Activated T-cell treated with anti-CD3 and anti-CD28 coated beads, Interleukin-2, amount 50 U/mL, for 24 hours (primary cell): ENCODE data around the gene HMGXB3.
A peak's percentile ranks its signal among the peaks of the same experiment; 100 is the strongest.
"Not testable (repeated sequence)": the region's sequence is repeated elsewhere in the genome, so short reads cannot be mapped to it uniquely, and the experiment has no call there.

ENCODE experiments used
- DNase-seq: peaks from one replicate; pipeline ENCODE4 v3.0.0-alpha.2; 2020
- H3K27ac Mint-ChIP-seq: 2 replicates; pipeline ENCODE4 v1.8.0; 2020; ENCODE audit warnings: mild to moderate bottlenecking, mixed read lengths
- H3K27me3 Mint-ChIP-seq: 2 replicates; pipeline ENCODE4 v1.8.0; 2020; ENCODE audit warnings: mixed read lengths
- H3K36me3 Mint-ChIP-seq: 2 replicates; pipeline ENCODE4 v1.8.0; 2020; ENCODE audit warnings: low read depth, mixed read lengths
- H3K4me1 Mint-ChIP-seq: 2 replicates; pipeline ENCODE4 v1.8.0; 2020; ENCODE audit warnings: low read depth, mixed read lengths
- H3K4me3 Mint-ChIP-seq: 2 replicates; pipeline ENCODE4 v1.8.0; 2020; ENCODE audit warnings: mild to moderate bottlenecking, moderate library complexity, mixed read lengths
- H3K9me3 Mint-ChIP-seq: 2 replicates; pipeline ENCODE4 v1.8.0; 2020; ENCODE audit warnings: mixed read lengths

HMGXB3 gene

DNA sequence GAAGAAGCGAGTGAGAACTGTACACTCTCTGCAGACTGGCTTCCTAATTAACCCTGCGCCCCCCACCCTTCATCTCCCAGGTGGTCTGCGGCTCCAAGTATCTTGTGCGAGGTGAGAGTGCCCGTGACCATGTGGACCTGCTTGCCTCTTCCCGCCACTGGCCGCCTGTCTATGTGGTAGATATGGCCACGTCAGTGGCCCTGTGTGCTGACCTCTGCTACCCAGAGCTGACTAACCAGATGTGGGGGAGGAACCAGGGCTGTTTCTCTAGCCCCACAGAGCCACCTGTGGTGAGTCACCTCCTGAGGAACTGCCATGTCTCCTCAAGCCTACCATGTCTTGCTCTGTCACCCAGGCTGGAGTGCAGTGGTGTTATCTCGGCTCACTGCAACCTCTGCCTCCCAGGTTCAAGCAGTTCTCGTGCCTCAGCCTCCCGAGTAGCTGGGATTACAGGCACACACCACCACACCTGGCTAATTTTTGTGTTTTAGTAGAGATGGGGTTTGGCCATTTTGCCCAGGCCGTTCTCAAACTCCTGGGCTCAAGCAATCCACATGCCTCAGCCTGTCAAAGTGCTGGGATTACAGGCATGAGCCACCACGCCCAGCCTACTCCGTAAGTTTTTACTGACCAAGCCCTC is 49.8 kb downstream of the HMGXB3 start:
- Mint-ChIP-seq H3K27ac (peak overlapping the region; percentile 3), H3K36me3 (peaks cover 95% of the 10 kb centered on the region)
- not testable (repeated sequence) for H3K9me3 Mint-ChIP-seq, H3K4me1 Mint-ChIP-seq, DNase-seq, H3K4me3 Mint-ChIP-seq, H3K27me3 Mint-ChIP-seq

DNA sequence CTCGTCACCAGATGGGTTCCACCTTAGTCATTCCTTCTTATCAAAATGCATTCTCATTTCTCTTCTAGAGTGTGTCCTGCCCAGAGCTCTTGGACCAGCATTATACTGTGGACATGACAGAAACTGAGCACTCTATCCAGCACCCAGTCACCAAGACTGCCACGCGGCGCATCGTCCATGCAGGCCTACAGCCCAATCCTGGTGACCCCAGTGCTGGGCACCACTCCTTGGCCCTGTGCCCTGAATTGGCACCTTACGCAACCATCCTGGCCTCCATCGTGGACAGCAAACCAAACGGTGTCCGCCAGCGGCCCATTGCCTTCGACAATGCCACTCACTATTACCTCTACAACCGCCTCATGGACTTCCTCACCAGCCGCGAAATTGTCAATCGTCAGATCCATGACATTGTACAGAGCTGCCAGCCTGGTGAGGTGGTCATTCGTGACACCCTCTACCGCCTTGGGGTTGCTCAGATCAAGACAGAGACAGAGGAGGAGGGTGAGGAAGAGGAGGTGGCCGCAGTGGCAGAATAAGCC is 51.2 kb downstream of the HMGXB3 start:
- H3K9me3 Mint-ChIP-seq, result no peaks in the 10 kb centered on the region
- peaks cover 87% of the 10 kb centered on the region for H3K36me3 Mint-ChIP-seq
- H3K4me1 Mint-ChIP-seq, result no peaks in the 10 kb centered on the region
- H3K27me3 Mint-ChIP-seq, result no peaks in the 10 kb centered on the region
- no peak for DNase-seq
- peak overlapping the region; percentile 34 for H3K27ac Mint-ChIP-seq
- H3K4me3 Mint-ChIP-seq, result no peak overlapping the region

DNA sequence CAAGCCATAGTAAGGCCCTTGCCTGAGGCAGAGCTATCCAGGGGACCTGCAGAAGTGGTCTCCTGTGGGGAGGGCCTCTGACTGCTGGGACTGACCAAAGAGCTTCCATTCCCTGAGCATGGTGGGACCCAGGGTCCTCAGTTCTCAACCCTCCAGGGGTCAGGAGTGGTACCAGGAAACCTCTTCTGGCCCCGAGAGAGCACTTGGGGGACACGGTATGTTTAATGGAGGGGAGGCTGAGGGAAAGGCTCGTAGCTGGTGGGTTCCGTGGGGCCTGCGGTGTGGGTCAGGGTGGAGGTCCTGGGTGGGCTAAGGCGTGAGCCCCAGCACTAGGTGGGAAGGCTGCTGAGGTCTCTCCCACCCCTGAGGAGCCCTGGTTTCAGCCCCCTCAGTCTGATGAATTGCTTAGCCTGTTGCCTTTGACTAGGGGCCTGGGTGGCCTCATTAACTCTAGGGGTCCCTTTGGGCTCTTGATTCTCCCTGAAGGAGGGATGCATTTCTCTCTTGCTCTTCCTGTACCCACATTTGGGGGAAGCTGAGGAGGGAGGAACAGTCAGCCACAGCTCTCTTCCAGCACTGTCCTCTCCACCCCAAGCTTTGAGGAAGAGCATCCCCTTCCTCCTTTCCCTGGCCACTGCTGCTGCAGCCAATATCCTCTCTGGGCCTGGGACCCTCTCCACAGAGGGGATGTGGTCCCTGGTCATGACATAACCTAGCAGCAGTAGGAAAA is 51.9 kb downstream of the HMGXB3 start:
- Mint-ChIP-seq H3K27ac (peak overlapping the region; percentile 58), H3K4me3 (no peak overlapping the region), H3K9me3 (no peaks in the 10 kb centered on the region), H3K27me3 (no peaks in the 10 kb centered on the region), H3K36me3 (peaks cover 80% of the 10 kb centered on the region), H3K4me1 (no peaks in the 10 kb centered on the region)
- DNase-seq, result no peak

DNA sequence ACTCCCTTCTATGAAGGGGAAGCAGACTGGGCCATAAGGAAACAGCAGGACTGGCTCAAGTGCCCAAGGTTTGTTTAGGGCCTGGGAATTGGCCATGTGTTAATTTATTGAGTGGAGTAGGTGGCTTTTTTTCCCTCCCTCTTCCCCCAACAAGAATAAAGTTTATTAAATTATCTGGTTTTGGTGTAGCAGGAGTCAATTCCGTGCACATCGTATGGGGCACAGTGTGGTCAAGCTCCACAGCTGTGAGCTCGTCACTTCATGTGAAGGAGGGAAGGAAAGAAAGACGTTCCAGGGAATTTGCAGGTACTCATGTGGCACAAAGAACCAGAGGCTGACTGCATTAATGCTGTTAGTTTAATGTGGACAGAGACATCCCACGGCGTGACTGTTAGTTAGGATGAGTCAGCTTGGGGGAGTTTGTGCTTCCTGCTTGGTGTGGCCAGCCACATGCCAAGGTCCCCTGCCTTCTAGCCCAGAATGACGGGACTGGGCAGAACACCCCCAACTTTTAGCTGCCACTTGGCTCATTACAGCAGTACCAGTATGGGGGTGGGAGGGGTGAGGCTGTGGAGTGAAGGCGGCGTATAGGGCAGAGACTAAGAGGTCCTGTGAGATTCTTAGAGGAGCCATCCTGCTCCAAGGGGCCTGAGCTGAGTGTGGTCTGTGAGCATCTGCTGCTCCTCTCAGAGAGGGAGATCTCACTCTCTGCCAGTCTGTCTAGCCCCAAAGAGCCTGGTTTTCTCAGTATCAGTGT is 52.6 kb downstream of the HMGXB3 start:
- H3K4me1 Mint-ChIP-seq, result no peaks in the 10 kb centered on the region
- no peak for DNase-seq
- no peak overlapping the region for H3K4me3 Mint-ChIP-seq
- H3K36me3 Mint-ChIP-seq, result peaks cover 73% of the 10 kb centered on the region
- H3K27me3 Mint-ChIP-seq, result no peaks in the 10 kb centered on the region
- H3K9me3 Mint-ChIP-seq, result no peaks in the 10 kb centered on the region
- peak overlapping the region; percentile 58 for H3K27ac Mint-ChIP-seq

DNA sequence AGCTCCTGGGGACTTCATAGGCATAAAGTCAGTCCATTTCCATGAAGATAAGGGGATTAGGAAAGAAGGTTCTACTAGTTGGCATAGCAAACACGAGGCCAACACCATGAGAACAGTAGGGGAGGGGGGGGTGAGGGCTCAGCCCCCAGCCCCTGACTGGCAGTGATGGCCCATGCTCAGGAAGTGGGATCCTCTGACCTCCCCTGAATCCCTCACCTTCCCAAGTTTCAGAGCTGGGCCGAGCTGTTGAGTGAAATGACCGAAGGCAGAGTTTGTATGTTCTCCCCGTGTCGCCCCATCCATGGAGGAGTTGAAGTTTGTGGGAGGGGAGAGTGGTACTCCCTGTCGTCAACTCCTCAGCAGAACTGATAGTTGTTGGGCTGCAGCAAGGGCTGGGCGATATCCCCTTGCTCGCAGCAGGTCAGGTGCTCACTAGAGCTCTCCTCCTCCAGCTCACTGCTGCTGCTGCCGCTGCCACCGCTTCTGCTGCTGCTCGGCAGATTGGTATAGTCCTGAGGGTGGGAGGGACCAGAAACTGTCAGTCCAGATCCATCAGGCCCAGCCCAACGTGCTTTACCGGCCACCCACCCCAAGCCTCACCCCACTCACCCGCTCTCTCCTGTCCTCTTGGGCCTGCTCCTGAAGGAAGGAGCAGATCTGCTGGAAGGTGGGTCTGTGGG is 53.3 kb downstream of the HMGXB3 start:
- no peak for DNase-seq
- Mint-ChIP-seq H3K4me1 (no peaks in the 10 kb centered on the region), H3K27ac (peak overlapping the region; percentile 58), H3K36me3 (peaks cover 66% of the 10 kb centered on the region), H3K9me3 (no peaks in the 10 kb centered on the region), H3K4me3 (no peak overlapping the region), H3K27me3 (no peaks in the 10 kb centered on the region)

DNA sequence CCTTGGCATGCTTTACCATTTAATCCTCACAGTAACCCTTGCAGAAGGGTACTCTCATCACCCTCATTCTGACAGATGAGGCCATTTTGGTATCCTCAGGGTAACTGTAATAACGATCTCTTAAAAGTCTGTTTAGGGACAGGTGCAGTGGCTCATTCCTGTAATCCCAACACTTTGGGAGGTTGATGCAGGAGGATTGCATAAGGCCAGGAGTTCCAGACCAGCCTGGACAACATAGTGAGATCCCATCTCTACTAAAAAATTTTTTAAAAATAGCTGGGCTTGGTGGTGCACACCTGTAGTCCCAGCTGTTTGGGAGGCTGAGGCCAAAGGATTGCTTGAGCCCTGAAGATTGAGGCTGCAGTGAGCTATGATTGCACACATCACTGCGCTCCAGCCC is 54.0 kb downstream of the HMGXB3 start:
- Mint-ChIP-seq H3K9me3 (no peaks in the 10 kb centered on the region), H3K27ac (no peak overlapping the region), H3K27me3 (no peaks in the 10 kb centered on the region), H3K4me1 (no peaks in the 10 kb centered on the region), H3K36me3 (peaks cover 59% of the 10 kb centered on the region), H3K4me3 (no peak overlapping the region)
- DNase-seq, result no peak

DNA sequence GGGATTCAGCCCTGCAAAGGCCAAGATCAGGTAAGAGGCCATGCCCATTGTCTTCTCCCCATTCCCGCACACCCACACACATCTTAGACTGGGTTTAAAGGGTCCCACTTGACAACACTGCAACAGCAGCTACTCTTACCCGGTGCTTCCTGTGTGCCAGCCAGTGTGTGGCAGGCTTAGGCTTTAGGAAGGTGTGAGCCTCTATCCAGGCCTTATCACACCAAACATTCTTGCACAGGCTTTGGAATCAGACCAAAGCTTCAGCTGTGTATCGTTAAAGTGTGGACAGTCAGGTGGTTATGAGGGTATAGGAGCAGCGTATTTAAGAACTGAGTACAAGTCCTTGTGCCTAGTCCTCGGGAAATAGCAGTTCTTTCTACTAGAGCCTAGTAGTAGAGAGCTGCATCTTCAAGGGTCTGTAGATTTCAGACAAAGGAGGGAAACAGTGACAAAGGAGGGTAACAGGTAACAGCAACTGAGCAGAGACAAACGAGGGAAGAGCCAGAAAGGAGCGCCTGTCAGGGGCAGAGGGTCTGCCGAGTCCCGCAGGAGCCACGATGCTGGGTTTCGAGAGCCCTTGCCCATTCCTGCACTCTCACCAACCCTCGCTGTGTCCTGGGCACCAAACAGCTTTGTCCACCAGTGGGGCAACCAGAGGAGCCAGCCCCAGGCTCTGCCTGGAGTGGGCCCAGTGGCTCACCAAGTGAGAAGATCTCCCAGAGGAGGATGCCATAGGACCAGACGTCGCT is 55.0 kb downstream of the HMGXB3 start:
- Mint-ChIP-seq H3K27ac (peak overlapping the region; percentile 47), H3K27me3 (no peaks in the 10 kb centered on the region), H3K9me3 (no peaks in the 10 kb centered on the region), H3K36me3 (peaks cover 49% of the 10 kb centered on the region), H3K4me3 (no peak overlapping the region), H3K4me1 (no peaks in the 10 kb centered on the region)
- no peak for DNase-seq

DNA sequence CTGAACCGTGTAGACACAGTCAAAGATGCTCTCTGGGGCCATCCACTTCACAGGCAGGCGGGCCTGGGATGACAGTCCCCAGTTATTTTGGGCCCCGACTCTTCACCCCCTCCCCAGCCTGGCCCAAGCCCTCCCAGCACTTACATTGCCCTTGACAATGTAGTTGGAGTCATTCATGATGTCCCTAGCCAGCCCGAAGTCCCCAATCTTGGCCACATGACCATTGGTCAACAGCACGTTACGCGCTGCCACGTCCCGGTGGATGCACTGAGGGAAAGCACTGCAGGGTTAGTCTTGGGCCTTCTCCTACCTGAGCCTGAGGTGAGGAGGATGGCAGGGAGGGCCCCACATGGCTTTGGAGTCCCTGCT is 55.5 kb downstream of the HMGXB3 start:
- DNase-seq, result no peak
- H3K36me3 Mint-ChIP-seq, result peaks cover 44% of the 10 kb centered on the region
- no peaks in the 10 kb centered on the region for H3K4me1 Mint-ChIP-seq
- H3K4me3 Mint-ChIP-seq, result no peak overlapping the region
- no peaks in the 10 kb centered on the region for H3K9me3 Mint-ChIP-seq
- H3K27ac Mint-ChIP-seq, result no peak overlapping the region
- H3K27me3 Mint-ChIP-seq, result no peaks in the 10 kb centered on the region

DNA sequence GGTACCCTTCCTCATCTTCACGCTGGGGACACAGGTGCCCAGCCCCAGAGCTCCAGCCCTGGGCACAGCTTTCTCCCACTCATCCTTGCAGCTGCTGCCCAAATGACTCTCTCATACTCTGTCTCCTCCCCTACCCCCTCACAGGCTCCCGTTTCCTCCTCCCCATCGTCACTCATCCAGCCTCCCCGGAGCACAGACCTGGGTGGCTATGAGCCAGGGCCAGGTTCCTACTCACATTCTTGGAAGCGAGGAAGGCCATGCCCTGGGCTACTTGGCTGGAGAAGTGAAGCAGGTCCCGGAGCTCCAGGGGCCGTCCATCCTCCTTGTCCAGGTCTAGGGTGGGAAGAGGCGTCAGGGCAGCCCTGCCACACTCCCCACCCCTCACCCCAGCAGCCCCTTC is 56.5 kb downstream of the HMGXB3 start:
- Mint-ChIP-seq H3K4me3 (no peak overlapping the region), H3K4me1 (no peaks in the 10 kb centered on the region), H3K36me3 (peaks cover 34% of the 10 kb centered on the region), H3K9me3 (no peaks in the 10 kb centered on the region), H3K27ac (no peak overlapping the region), H3K27me3 (no peaks in the 10 kb centered on the region)
- DNase-seq, result no peak

DNA sequence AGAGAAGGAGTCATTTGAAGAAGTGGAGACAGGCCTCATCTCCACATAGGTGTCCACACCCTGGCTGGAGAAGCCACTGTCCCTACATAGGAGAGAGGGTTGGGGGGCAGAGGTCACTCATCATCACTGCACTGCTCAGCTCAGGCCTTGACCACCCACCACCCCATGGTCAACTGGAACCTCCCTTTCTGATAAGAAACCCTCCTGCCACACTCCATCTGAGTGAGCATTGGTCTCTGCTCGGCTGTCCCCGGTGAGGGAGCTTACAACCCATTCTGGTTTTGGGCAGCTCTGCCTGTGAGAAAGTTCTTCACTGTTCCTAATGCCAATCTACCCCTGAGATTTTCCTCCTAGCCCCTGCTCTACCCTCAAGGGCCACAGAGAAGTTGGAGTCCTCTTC is 57.0 kb downstream of the HMGXB3 start:
- DNase-seq, result no peak
- Mint-ChIP-seq H3K4me1 (no peaks in the 10 kb centered on the region), H3K4me3 (no peak overlapping the region), H3K36me3 (peaks cover 29% of the 10 kb centered on the region), H3K27ac (no peak overlapping the region), H3K9me3 (no peaks in the 10 kb centered on the region), H3K27me3 (no peaks in the 10 kb centered on the region)

DNA sequence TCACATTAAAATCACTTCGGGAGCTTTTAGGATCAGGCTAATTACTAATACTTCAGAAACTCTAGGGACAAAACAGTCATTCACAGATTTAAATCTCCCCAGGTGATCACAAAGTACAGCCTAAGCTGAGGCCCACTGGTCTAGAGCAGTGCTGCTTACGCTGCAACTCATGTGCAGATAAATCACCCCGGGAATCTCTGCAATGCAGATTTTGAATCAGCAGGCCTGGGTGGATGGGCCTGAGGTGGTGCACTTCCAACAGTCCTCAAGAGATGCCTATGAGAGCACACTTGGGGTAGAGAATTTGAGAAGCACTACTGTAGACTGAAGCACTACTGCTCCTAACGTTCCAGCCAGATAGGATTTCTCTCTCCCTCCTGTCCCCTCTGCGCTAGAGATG is 57.5 kb downstream of the HMGXB3 start:
- peaks cover 24% of the 10 kb centered on the region for H3K36me3 Mint-ChIP-seq
- H3K27me3 Mint-ChIP-seq, result no peaks in the 10 kb centered on the region
- no peak for DNase-seq
- no peaks in the 10 kb centered on the region for H3K9me3 Mint-ChIP-seq
- no peak overlapping the region for H3K4me3 Mint-ChIP-seq
- H3K4me1 Mint-ChIP-seq, result no peaks in the 10 kb centered on the region
- no peak overlapping the region for H3K27ac Mint-ChIP-seq

DNA sequence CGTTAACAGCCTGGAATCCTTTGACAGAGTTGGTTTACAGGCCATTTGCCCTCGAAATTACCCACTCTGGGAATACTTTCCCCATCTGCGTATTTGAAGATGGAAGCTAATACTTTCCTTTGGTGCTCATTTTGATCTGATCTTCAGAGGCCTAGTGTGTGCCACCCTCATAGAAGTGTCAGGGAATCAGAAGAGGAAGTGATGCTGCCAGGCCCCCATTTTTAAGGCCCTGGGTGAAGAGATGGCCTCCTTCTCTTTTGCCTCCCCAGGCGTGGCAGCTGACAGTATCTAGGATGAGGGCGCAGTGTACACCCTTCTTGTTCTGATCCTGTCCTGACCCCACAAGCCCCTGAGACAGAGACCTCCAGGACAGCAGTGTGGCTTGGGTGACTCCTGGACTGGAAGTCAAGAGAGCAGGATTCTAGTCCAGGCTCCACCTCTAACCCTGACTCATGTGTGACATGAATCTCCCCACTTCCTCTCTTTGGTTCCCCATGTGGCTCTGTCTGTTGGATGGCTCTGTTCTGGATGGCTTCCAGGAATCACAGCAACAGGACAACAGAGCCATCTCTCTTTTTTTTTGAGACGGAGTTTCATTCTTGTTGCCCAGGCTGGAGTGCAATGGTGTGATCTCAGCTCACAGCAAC is 58.1 kb downstream of the HMGXB3 start:
- no peak for DNase-seq
- H3K36me3 Mint-ChIP-seq, result peaks cover 18% of the 10 kb centered on the region

DNA sequence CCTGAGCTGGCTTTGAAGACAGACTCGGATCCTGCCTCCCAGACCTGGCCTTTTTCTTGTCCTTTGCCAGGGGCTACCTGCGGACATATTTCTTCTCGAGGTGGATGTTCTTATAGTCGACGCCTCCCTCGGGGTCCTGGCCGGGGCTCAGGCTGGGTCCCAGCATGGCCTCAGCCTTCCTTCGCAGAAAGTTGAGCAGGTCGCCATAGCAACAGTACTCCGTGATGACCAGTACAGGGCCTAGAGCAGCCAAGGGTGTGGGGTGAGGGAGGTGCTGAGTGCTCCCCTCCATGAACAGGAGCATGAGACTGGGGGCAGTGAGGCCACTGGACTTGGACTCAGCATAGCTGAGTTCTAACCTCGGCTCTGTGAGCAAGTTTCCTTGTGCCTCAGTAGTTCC is 59.1 kb downstream of the HMGXB3 start:
- no peak for DNase-seq
- no peak overlapping the region for H3K27ac Mint-ChIP-seq
- peaks cover 3% of the 10 kb centered on the region for H3K27me3 Mint-ChIP-seq
- H3K9me3 Mint-ChIP-seq, result no peaks in the 10 kb centered on the region
- peaks cover 8% of the 10 kb centered on the region for H3K36me3 Mint-ChIP-seq
- no peaks in the 10 kb centered on the region for H3K4me1 Mint-ChIP-seq
- H3K4me3 Mint-ChIP-seq, result no peak overlapping the region

More for the DNA sequence above, 58.1 kb downstream of the HMGXB3 start:
- H3K9me3 Mint-ChIP-seq, result no peaks in the 10 kb centered on the region
- H3K4me3 Mint-ChIP-seq, result no peak overlapping the region
- H3K27ac Mint-ChIP-seq, result no peak overlapping the region
- H3K4me1 Mint-ChIP-seq, result no peaks in the 10 kb centered on the region
- H3K27me3 Mint-ChIP-seq, result peaks cover 3% of the 10 kb centered on the region
